HS-27A (cell line): ENCODE measurements around the gene ALAS1.

Experiments used
- DNase-seq: peaks from one replicate; pipeline ENCODE4 v3.0.0-alpha.2; 2012; ENCODE audit warnings: low read depth, missing footprints

Gene ALAS1

GRCh38 chr3:52198643-52199608, 966 bp downstream of the ALAS1 start:
- DNase-seq, result no peak

GRCh38 chr3:52200981-52201679, 3.2 kb downstream of the ALAS1 start:
- no peak for DNase-seq

- no peak for DNase-seq
Observed at GRCh38 chr3:52202384-52203077, 4.6 kb downstream of the ALAS1 start.

- DNase-seq, result no peak
Observed at GRCh38 chr3:52203701-52204100, 5.7 kb downstream of the ALAS1 start.

DNA sequence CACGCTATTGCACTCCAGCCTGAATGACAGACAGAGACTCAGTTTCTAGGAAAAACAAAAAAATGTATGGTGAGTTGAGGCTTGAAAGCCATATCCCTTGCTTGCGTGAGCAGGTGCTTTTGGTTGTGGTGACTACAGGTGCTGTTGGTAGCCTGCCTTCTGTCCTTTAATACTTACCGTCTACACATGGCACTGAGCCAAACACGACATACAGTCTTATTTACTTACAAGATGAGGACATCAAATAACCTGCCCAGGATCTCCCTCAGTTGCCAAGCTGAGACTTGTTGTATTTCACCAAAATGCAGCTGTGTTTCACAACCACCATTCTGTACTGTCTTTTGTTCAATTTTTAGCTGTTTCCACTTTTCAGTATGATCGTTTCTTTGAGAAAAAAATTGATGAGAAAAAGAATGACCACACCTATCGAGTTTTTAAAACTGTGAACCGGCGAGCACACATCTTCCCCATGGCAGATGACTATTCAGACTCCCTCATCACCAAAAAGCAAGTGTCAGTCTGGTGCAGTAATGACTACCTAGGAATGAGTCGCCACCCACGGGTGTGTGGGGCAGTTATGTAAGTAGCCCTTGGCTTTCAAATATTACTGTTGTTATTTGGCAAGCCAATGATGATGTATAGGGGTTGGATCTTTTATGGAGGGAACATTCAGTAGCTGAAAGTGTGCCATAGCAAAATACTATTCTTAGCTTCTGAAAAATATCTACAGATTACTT, 6.5 kb downstream of the ALAS1 start:
- no peak for DNase-seq

DNA sequence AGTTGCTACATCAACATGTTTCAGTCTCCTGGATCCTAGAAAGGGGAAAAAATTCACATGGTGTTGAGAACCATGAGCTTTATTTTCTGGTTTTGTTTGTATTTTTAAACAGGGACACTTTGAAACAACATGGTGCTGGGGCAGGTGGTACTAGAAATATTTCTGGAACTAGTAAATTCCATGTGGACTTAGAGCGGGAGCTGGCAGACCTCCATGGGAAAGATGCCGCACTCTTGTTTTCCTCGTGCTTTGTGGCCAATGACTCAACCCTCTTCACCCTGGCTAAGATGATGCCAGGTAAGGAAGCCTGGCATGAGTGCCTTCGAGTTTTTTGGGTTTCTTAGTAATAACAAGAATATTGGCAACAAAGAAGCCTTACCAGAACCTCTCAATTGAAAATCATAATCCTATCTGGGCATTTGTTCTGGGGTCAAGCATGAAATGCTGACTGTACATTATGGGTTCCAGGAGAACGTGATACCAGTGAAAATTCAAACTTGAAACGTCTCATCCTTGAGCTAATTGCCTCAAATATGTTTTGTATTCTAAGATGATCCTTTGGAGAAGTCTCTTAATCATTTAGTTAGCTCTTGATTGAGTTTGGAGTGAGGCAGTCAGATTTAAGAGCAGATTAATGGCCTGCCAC, 7.9 kb downstream of the ALAS1 start:
- no peak for DNase-seq

- no peak for DNase-seq
Observed at GRCh38 chr3:52208556-52208955, 10.6 kb downstream of the ALAS1 start.

DNA sequence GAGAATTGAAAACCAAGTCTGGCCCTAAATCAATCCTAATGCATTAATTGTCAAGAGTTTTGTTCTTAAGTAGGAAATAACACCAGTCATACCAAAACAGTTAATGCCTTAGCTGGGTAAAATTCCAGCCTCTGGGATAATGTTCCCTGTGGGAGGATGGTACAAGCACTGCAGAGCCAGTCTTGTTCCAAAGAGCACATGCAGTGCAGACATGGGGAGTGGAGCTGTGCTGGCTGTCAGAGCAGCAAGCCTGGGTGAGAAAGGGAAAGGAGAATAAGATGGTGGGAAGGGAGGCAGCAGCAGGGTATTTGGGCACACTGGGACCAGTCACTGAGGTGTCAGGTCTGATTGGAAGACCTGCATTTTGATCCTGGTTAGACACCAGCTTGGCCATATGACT, 12.1 kb downstream of the ALAS1 start:
- no peak for DNase-seq

- no peak for DNase-seq
Observed at GRCh38 chr3:52210550-52211046, 12.6 kb downstream of the ALAS1 start.

DNA sequence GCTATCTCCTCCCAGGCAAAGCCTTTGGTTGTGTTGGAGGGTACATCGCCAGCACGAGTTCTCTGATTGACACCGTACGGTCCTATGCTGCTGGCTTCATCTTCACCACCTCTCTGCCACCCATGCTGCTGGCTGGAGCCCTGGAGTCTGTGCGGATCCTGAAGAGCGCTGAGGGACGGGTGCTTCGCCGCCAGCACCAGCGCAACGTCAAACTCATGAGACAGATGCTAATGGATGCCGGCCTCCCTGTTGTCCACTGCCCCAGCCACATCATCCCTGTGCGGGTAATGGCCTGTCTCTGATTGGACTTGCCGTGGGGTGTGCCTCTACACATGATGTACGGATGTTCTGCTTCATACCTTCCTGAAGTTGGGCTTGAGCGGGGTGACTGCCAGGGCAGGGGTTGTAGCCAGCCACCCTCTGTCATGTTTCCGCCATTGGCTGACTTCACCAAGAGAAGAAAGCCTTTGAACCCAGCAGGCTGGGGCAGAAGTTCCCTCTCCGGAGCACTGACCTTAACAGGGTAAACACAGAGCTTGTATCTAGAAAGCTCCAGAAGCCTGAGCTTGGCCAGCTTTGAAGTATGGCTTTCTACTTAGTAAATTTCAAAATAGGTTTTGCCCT, 13.4 kb downstream of the ALAS1 start:
- DNase-seq, result no peak

DNA sequence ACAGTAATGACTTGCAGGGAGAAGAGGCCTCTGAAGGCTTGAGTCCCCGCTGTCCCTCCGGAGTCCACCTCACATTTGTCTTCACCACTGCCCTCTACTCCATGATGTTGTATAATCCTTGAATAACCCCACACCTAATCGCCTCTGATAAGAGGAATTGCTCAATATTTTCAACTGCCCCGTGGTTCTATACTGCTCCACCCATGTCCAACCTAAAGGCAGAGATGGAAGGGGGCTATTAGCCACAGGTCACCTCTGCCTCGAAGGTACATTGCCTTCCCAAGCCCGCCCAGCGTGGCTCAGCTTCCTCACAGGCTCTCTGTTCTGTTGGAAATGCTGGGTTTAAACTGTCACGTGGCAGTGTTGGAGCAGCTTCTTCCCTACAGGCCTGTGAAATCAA, 15.0 kb downstream of the ALAS1 start:
- no peak for DNase-seq

GRCh38 chr3:52213901-52214300, 15.9 kb downstream of the ALAS1 start:
- no peak for DNase-seq

DNA sequence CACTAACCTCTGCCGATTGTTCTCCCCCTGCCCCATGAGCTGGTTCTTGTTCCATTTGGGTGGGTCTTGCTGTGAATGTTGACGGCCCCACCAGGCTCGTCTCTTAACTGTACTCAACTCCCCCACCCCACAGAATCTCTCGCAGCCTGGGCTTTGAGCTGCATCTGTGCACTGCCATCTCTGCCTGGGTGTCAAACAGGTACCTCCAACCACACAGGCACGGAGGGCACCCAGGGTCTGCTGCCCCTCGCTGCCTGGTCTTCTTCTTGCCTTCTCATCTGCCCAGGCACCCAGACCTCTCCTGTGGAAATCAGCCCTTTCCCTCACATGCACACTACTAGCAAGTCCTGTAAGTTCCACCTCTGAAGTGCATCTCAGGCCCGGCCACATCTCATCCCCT, 17.4 kb downstream of the ALAS1 start:
- no peak for DNase-seq

GRCh38 chr3:52216585-52217408, 18.8 kb downstream of the ALAS1 start:
- no peak for DNase-seq

DNA sequence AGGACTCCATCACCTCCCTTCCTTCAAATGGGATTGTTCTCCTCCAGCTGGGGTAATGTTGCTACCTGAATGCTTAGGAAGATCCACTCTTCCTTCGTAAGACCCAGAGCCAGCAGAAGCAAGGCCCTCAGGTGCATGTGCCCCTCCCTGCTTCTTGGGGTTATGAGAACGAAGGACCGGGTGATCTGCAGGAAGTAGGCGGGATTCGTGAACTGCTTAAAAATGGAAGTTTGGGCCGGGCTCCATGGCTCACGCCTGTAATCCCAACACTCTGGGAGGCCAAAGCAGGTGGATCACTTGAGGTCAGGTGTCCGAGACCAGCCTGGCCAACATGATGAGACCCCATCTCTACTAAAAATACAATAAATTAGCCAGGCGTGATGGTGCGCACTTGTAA, 19.4 kb downstream of the ALAS1 start:
- no peak for DNase-seq

- DNase-seq, result no peak
Observed at GRCh38 chr3:52218026-52218425, 20.1 kb downstream of the ALAS1 start.

DNA sequence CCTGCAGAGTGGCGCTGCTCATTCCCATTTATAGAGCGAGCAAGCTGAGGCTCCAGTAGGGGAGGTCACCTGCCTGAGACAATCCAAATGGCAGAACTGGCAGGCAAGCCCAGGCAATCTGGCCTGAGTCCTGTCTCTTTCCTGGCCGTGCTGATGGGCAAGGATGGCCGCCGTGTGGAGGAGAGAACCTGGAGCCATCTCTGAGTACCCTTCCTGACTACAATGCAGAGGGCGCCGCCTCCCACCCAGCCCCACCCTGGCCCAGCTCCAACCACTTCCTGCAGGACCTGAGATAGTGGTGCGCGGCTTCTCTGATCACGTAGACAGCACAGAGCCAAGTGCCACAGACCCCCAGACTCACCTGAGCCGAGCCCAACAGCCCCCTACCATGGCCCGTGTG, 20.5 kb downstream of the ALAS1 start:
- no peak for DNase-seq

DNA sequence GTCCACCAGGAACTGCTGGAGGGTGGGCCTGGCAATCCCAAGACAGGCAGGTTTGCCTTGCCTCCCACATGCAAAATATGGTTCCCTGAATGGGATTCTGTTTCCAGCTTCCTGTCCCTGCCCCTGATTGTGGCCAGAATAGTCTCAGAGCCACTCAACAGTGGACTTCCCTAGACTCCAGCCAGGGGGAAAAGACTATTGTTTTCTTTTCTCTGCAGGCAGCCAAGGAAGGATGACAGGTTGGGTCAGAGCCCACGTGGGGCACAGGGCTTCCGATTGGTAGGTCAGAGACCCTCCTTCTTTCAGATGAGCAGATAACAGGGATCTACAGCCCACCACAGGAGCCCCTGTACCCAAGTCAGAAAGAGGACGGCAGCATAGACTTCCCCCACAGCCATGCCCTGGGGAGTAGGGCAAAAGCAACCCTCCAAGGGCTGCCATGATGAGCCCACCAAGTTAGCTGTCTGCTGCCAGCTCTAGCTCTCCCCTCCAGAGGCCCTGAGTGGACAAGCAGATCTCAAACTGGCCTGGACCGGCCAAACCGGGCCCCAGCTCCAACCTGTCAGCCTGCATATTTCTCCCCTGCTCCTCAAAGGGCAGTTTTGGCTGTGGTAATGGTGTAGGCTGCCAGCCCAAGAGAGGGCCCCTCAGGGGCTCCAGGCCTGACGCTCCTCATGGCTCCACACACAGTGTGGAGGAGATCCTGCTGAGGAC, 21.1 kb downstream of the ALAS1 start:
- no peak for DNase-seq

GRCh38 chr3:52220380-52221026, 22.5 kb downstream of the ALAS1 start:
- DNase-seq, result no peak
